KMS-11 (cell line): ENCODE results near the gene ELANE.

ENCODE experiments used
- H2AFZ ChIP-seq: fragments of 200-600 bp; sonication (generic); 2 replicates; pipeline ENCODE4 v1.6.1; 2016; ENCODE audit warnings: antibody characterized with exemption, mixed run types, low read depth
- H3K27ac ChIP-seq: fragments of 200-600 bp; sonication (generic); 2 replicates; pipeline ENCODE4 v1.6.1; 2016; ENCODE audit warnings: mild to moderate bottlenecking, mixed run types
- H3K27me3 ChIP-seq: fragments of 200-600 bp; sonication (generic); 2 replicates; pipeline ENCODE4 v1.6.1; 2017; ENCODE audit warnings: mild to moderate bottlenecking, low read depth, mixed run types, moderate library complexity; ENCODE audit not compliant: insufficient read depth
- H3K36me3 ChIP-seq: fragments of 200-600 bp; sonication (generic); 2 replicates; pipeline ENCODE4 v1.6.1; 2017; ENCODE audit warnings: mild to moderate bottlenecking, mixed run types; ENCODE audit not compliant: insufficient read depth
- H3K4me1 ChIP-seq: fragments of 200-600 bp; sonication (generic); 2 replicates; pipeline ENCODE4 v1.6.1; 2016; ENCODE audit warnings: mild to moderate bottlenecking, low read depth, mixed run types; ENCODE audit not compliant: poor library complexity, severe bottlenecking
- H3K4me2 ChIP-seq: fragments of 200-600 bp; sonication (generic); 2 replicates; pipeline ENCODE4 v1.7.0; 2016; ENCODE audit warnings: mild to moderate bottlenecking, mixed run types
- H3K4me3 ChIP-seq: fragments of 200-600 bp; sonication (generic); IDR thresholded peaks from 2 replicates; pipeline ENCODE4 v1.6.1; 2017; ENCODE audit warnings: low read depth, low read length, mixed read lengths; ENCODE audit not compliant: insufficient read depth
- H3K79me2 ChIP-seq: fragments of 200-600 bp; sonication (generic); 2 replicates; pipeline ENCODE4 v1.6.1; 2016; ENCODE audit warnings: low read depth, mixed run types; ENCODE audit not compliant: insufficient read depth
- H3K9ac ChIP-seq: fragments of 200-600 bp; sonication (generic); 2 replicates; pipeline ENCODE4 v1.6.1; 2016; ENCODE audit warnings: mild to moderate bottlenecking, mixed run types
- H4K20me1 ChIP-seq: fragments of 200-600 bp; sonication (generic); 2 replicates; pipeline ENCODE4 v1.6.1; 2016; ENCODE audit warnings: mild to moderate bottlenecking, mixed run types; ENCODE audit not compliant: insufficient read depth
- CTCF ChIP-seq: fragments of 200-600 bp; sonication (generic); conservative IDR thresholded peaks from 2 replicates; pipeline ENCODE4 v1.6.1; 2017; ENCODE audit warnings: low read depth, mild to moderate bottlenecking, antibody characterized with exemption, low read length, moderate library complexity, mixed read lengths

Gene ELANE

GRCh38 chr19:825897-826644 is 26.0 kb upstream of the ELANE start:
- Histone ChIP-seq H3K4me2 (no peak overlapping the region), H2AFZ (no peak overlapping the region), H3K36me3 (no peaks in the 10 kb centered on the region), H3K79me2 (no peaks in the 10 kb centered on the region), H3K4me1 (no peaks in the 10 kb centered on the region), H3K27me3 (peaks cover 20% of the 10 kb centered on the region; the same call in 1 of the 2 replicates), H3K27ac (no peak overlapping the region), H3K9ac (no peak overlapping the region), H4K20me1 (no peaks in the 10 kb centered on the region), H3K4me3 (no peak overlapping the region)
- no peak for TF ChIP-seq CTCF

- TF ChIP-seq CTCF, result no peak
Measured at GRCh38 chr19:827314-827709, 24.8 kb upstream of the ELANE start.

GRCh38 chr19:827710-828321 is 24.3 kb upstream of the ELANE start, which contains the start of gene AZU1:
AZU1 (plus strand) TSS chr19:827837; CDS start chr19:827847, 10 bp downstream.
- Histone ChIP-seq H3K27me3 (peaks cover 30% of the 10 kb centered on the region; the same call in 1 of the 2 replicates), H2AFZ (no peak within 1 kb of the TSS), H3K9ac (no peak within 1 kb of the TSS), H3K27ac (no peak within 1 kb of the TSS), H3K4me1 (no peaks in the 10 kb centered on the region), H3K4me2 (no peak within 1 kb of the TSS), H4K20me1 (no peaks in the 10 kb centered on the region), H3K36me3 (no peaks in the 10 kb centered on the region), H3K4me3 (no peak within 1 kb of the TSS), H3K79me2 (no peaks in the 10 kb centered on the region)
- no peak for TF ChIP-seq CTCF

More at GRCh38 chr19:827314-827709, 24.8 kb upstream of the ELANE start:
- Histone ChIP-seq H4K20me1 (no peaks in the 10 kb centered on the region), H3K4me2 (no peak overlapping the region), H3K36me3 (no peaks in the 10 kb centered on the region), H3K4me3 (no peak overlapping the region), H2AFZ (no peak overlapping the region), H3K79me2 (no peaks in the 10 kb centered on the region), H3K9ac (no peak overlapping the region), H3K4me1 (no peaks in the 10 kb centered on the region), H3K27me3 (peaks cover 25% of the 10 kb centered on the region; the same call in 1 of the 2 replicates), H3K27ac (no peak overlapping the region)

- no peak overlapping the region for H3K4me2 ChIP-seq
- no peaks in the 10 kb centered on the region for H3K4me1 ChIP-seq
- peaks cover 37% of the 10 kb centered on the region; the same call in 1 of the 2 replicates for H3K27me3 ChIP-seq
- no peaks in the 10 kb centered on the region for H3K79me2 ChIP-seq
- no peaks in the 10 kb centered on the region for H4K20me1 ChIP-seq
- no peak overlapping the region for H3K27ac ChIP-seq
- no peak overlapping the region for H3K9ac ChIP-seq
- no peak overlapping the region for H2AFZ ChIP-seq
- no peaks in the 10 kb centered on the region for H3K36me3 ChIP-seq
- no peak for TF ChIP-seq CTCF
- H3K4me3 ChIP-seq, result no peak overlapping the region
Measured at GRCh38 chr19:829129-829758, 22.9 kb upstream of the ELANE start.
